ENCODE data around the gene ZNF592.

ZNF592 gene

GRCh38 chr15:84764585-84764984 lies 16.2 kb downstream of the ZNF592 start:
- Histone ChIP-seq H3K9me3 (ENCODE audit: low read depth, low read length) (no peaks in the 10 kb centered on the region), H3K9ac (ENCODE audit: insufficient read length) (no peak overlapping the region), H3K4me3 (no peak overlapping the region), H3K36me3 (ENCODE audit: insufficient read depth, low read length) (peaks cover 35% of the 10 kb centered on the region), H3K27ac (no peak overlapping the region)
- TF ChIP-seq POLR2AphosphoS5 (IDR thresholded peaks at IDR 0.05; ENCODE audit: borderline replicate concordance, low read depth, low read length) (no peak), EZH2 (IDR thresholded peaks at IDR 0.05) (no peak), FOXP2 (optimal IDR thresholded peaks at IDR 0.05; ENCODE audit: control extremely low read depth, extremely low read length, insufficient read depth) (no peak)
- DNase-seq (ENCODE audit: low read depth, low spot score), result no peak

GRCh38 chr15:84764989-84765388 lies 16.6 kb downstream of the ZNF592 start:
- DNase-seq (ENCODE audit: low read depth, low spot score), result no peak
- Histone ChIP-seq H3K9me3 (ENCODE audit: low read depth, low read length) (no peaks in the 10 kb centered on the region), H3K36me3 (ENCODE audit: insufficient read depth, low read length) (peaks cover 35% of the 10 kb centered on the region), H3K9ac (ENCODE audit: insufficient read length) (no peak overlapping the region), H3K4me3 (no peak overlapping the region), H3K27ac (no peak overlapping the region)
- TF ChIP-seq POLR2AphosphoS5 (IDR thresholded peaks at IDR 0.05; ENCODE audit: borderline replicate concordance, low read depth, low read length) (no peak), EZH2 (IDR thresholded peaks at IDR 0.05) (no peak), FOXP2 (optimal IDR thresholded peaks at IDR 0.05; ENCODE audit: control extremely low read depth, extremely low read length, insufficient read depth) (no peak)

GRCh38 chr15:84765675-84766074 lies 17.3 kb downstream of the ZNF592 start:
- Histone ChIP-seq H3K4me3 (no peak overlapping the region), H3K9ac (ENCODE audit: insufficient read length) (no peak overlapping the region), H3K27ac (no peak overlapping the region), H3K9me3 (ENCODE audit: low read depth, low read length) (no peaks in the 10 kb centered on the region), H3K36me3 (ENCODE audit: insufficient read depth, low read length) (peaks cover 35% of the 10 kb centered on the region)
- TF ChIP-seq EZH2 (IDR thresholded peaks at IDR 0.05), result no peak
- TF ChIP-seq FOXP2 (optimal IDR thresholded peaks at IDR 0.05; ENCODE audit: control extremely low read depth, extremely low read length, insufficient read depth), result no peak
- TF ChIP-seq POLR2AphosphoS5 (IDR thresholded peaks at IDR 0.05; ENCODE audit: borderline replicate concordance, low read depth, low read length), result no peak
- DNase-seq (ENCODE audit: low read depth, low spot score), result no peak

GRCh38 chr15:84766461-84767035 lies 18.2 kb downstream of the ZNF592 start:
- Histone ChIP-seq H3K9me3 (ENCODE audit: low read depth, low read length) (no peaks in the 10 kb centered on the region), H3K9ac (ENCODE audit: insufficient read length) (no peak overlapping the region), H3K36me3 (ENCODE audit: insufficient read depth, low read length) (peaks cover 36% of the 10 kb centered on the region), H3K4me3 (no peak overlapping the region), H3K27ac (no peak overlapping the region)
- DNase-seq (ENCODE audit: low read depth, low spot score), result no peak
- TF ChIP-seq POLR2AphosphoS5 (IDR thresholded peaks at IDR 0.05; ENCODE audit: borderline replicate concordance, low read depth, low read length) (no peak), FOXP2 (optimal IDR thresholded peaks at IDR 0.05; ENCODE audit: control extremely low read depth, extremely low read length, insufficient read depth) (no peak), EZH2 (IDR thresholded peaks at IDR 0.05) (no peak)

GRCh38 chr15:84772031-84772430 lies 23.6 kb downstream of the ZNF592 start:
- TF ChIP-seq FOXP2 (optimal IDR thresholded peaks at IDR 0.05; ENCODE audit: control extremely low read depth, extremely low read length, insufficient read depth) (no peak), POLR2AphosphoS5 (IDR thresholded peaks at IDR 0.05; ENCODE audit: borderline replicate concordance, low read depth, low read length) (no peak), EZH2 (IDR thresholded peaks at IDR 0.05) (no peak)
- Histone ChIP-seq H3K27ac (no peak overlapping the region), H3K9me3 (ENCODE audit: low read depth, low read length) (no peaks in the 10 kb centered on the region), H3K9ac (ENCODE audit: insufficient read length) (no peak overlapping the region), H3K36me3 (ENCODE audit: insufficient read depth, low read length) (peaks cover 22% of the 10 kb centered on the region; the same call in 1 of the 2 replicates), H3K4me3 (no peak overlapping the region)
- DNase-seq (ENCODE audit: low read depth, low spot score), result no peak

GRCh38 chr15:84772467-84772866 lies 24.1 kb downstream of the ZNF592 start:
- no peak for DNase-seq (ENCODE audit: low read depth, low spot score)
- Histone ChIP-seq H3K36me3 (ENCODE audit: insufficient read depth, low read length) (peaks cover 19% of the 10 kb centered on the region; the same call in 1 of the 2 replicates), H3K4me3 (no peak overlapping the region), H3K27ac (no peak overlapping the region), H3K9me3 (ENCODE audit: low read depth, low read length) (no peaks in the 10 kb centered on the region), H3K9ac (ENCODE audit: insufficient read length) (no peak overlapping the region)
- TF ChIP-seq FOXP2 (optimal IDR thresholded peaks at IDR 0.05; ENCODE audit: control extremely low read depth, extremely low read length, insufficient read depth) (no peak), EZH2 (IDR thresholded peaks at IDR 0.05) (no peak), POLR2AphosphoS5 (IDR thresholded peaks at IDR 0.05; ENCODE audit: borderline replicate concordance, low read depth, low read length) (no peak)

- no peak overlapping the region for H3K4me3 ChIP-seq
- no peak for DNase-seq (ENCODE audit: low read depth, low spot score)
- no peak overlapping the region for H3K27ac ChIP-seq
- no peak overlapping the region for H3K9ac ChIP-seq (ENCODE audit: insufficient read length)
- TF ChIP-seq FOXP2 (optimal IDR thresholded peaks at IDR 0.05; ENCODE audit: control extremely low read depth, extremely low read length, insufficient read depth) (no peak), EZH2 (IDR thresholded peaks at IDR 0.05) (no peak), POLR2AphosphoS5 (IDR thresholded peaks at IDR 0.05; ENCODE audit: borderline replicate concordance, low read depth, low read length) (no peak)
- no peaks in the 10 kb centered on the region for H3K9me3 ChIP-seq (ENCODE audit: low read depth, low read length)
- peaks cover 15% of the 10 kb centered on the region; the same call in 1 of the 2 replicates for H3K36me3 ChIP-seq (ENCODE audit: insufficient read depth, low read length)
Measured at GRCh38 chr15:84773716-84774115, 25.3 kb downstream of the ZNF592 start.

GRCh38 chr15:84775867-84776449 lies 27.6 kb downstream of the ZNF592 start:
- Histone ChIP-seq H3K27ac (no peak overlapping the region), H3K9ac (ENCODE audit: insufficient read length) (no peak overlapping the region), H3K36me3 (ENCODE audit: insufficient read depth, low read length) (peaks cover 12% of the 10 kb centered on the region; the same call in 1 of the 2 replicates), H3K9me3 (ENCODE audit: low read depth, low read length) (no peaks in the 10 kb centered on the region), H3K4me3 (no peak overlapping the region)
- DNase-seq (ENCODE audit: low read depth, low spot score), result no peak
- TF ChIP-seq EZH2 (IDR thresholded peaks at IDR 0.05) (no peak), POLR2AphosphoS5 (IDR thresholded peaks at IDR 0.05; ENCODE audit: borderline replicate concordance, low read depth, low read length) (no peak), FOXP2 (optimal IDR thresholded peaks at IDR 0.05; ENCODE audit: control extremely low read depth, extremely low read length, insufficient read depth) (no peak)

All from SK-N-MC (cell line).